ENCODE results near the gene DYNC1LI2.
A peak's percentile ranks its signal among the peaks of the same experiment; 100 is the strongest.

- peak; percentile 13 to 59 (median 40) for TF ChIP-seq CTCF (IDR thresholded peaks at IDR 0.05)
- TF ChIP-seq POLR2A (IDR thresholded peaks at IDR 0.05): no peak
Observed at GRCh38 chr16:66740010-66740409, 11.4 kb downstream of the DYNC1LI2 start.
